ENCODE data around the gene CNOT2.

DNA sequence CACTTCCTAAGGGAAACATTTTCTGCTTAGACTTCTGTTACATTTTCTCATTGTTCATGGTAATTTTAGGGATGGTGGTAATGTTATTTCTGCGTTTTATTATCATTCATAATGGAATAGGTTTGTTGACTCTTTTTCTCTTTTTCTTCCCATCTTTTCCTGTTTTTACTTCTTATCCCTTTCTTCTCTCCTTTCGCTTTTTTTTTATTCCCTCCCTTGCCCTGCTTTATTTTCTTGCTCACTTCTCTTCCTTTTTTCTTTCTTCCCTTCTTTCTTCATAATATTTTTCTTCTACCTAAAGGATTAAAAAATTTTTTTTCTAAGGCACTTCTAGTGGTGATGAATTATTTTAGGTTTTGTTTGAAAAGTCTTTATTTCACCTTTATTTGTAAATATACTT lies 45.6 kb downstream of the CNOT2 start:
- TF ChIP-seq, protein P1, sequence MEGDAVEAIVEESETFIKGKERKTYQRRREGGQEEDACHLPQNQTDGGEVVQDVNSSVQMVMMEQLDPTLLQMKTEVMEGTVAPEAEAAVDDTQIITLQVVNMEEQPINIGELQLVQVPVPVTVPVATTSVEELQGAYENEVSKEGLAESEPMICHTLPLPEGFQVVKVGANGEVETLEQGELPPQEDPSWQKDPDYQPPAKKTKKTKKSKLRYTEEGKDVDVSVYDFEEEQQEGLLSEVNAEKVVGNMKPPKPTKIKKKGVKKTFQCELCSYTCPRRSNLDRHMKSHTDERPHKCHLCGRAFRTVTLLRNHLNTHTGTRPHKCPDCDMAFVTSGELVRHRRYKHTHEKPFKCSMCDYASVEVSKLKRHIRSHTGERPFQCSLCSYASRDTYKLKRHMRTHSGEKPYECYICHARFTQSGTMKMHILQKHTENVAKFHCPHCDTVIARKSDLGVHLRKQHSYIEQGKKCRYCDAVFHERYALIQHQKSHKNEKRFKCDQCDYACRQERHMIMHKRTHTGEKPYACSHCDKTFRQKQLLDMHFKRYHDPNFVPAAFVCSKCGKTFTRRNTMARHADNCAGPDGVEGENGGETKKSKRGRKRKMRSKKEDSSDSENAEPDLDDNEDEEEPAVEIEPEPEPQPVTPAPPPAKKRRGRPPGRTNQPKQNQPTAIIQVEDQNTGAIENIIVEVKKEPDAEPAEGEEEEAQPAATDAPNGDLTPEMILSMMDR (conservative IDR thresholded peaks at IDR 0.05): no peak
- no peak for TF ChIP-seq EZH2 (IDR thresholded peaks at IDR 0.05; ENCODE audit: low read depth)
